GM19035 (cell line): ENCODE results near the gene CA10.

Experiments used
- ATAC-seq: cut with Tn5 transposase; IDR thresholded peaks from one replicate; pipeline ENCODE4 v1.9.1; 2021; ENCODE audit not compliant: unreplicated experiment

Gene CA10

GRCh38 chr17:51954232-51954765 lies 204.2 kb downstream of the CA10 start:
- no peak for ATAC-seq

- no peak for ATAC-seq
Observed at GRCh38 chr17:51951741-51952140, 206.8 kb downstream of the CA10 start.

DNA sequence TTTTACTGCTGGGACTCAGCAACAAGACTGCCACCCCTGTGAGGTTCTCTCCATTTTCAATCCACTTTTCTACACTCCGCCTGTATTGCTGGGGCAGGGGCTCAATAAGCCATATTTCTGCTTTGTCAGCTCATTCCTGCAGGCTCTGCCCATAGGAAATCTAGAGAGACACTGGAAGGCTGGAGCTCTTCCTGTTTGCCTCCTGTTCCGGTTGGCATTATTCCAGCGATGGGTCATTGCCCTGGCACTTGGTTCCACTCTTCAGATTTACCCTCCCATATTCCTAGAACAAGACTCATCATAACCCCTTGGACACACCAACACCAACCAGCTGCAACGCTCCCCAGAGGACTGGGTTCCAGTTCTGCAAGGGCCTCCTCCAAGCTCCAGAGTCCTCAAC lies 210.4 kb downstream of the CA10 start:
- no peak for ATAC-seq

- no peak for ATAC-seq
Observed at GRCh38 chr17:51947160-51947735, 211.3 kb downstream of the CA10 start.

DNA sequence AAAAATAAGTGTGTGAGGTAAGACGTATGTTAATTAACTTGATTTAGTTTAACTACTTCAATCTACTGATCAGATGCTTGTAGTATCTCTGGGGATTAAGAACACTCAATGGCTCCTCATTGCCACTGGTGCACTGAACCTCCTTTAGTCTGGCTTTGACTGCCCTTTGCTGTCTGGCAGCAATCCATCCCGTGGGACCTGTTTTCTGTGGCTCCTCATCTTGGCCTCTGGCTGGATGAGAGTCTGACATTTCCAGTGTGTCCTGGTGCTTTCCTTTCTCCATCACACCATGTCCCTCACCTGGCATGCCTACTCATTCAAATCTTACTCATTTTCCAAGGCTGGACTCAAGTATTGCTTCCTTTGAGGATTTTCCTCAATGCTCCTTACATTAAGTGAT lies 212.2 kb downstream of the CA10 start:
- no peak for ATAC-seq

- ATAC-seq = no peak
Observed at GRCh38 chr17:51941272-51941671, 217.2 kb downstream of the CA10 start.

- ATAC-seq = no peak
Observed at GRCh38 chr17:51937264-51937663, 221.2 kb downstream of the CA10 start.

DNA sequence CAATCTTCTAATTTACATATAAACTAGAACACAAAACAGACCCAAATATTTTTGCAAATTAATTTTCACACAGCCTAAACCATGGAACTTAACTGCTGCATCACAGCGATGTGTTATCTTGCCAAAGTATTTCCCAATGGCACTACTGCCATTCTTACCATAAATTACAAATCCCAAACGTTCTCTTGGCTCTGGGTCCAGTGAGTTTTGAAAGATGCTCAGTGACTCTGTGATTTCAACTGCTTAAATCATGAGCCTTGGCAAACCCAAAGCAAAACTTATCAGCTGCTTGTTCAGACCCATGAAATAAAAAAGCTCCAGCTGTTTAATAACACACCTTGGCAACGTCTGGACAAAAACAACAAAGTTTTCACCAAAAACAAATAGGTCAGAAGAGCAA lies 223.0 kb downstream of the CA10 start:
- ATAC-seq = no peak

GRCh38 chr17:51933647-51934046 lies 224.9 kb downstream of the CA10 start:
- no peak for ATAC-seq

GRCh38 chr17:51926448-51926847 lies 232.1 kb downstream of the CA10 start:
- no peak for ATAC-seq

DNA sequence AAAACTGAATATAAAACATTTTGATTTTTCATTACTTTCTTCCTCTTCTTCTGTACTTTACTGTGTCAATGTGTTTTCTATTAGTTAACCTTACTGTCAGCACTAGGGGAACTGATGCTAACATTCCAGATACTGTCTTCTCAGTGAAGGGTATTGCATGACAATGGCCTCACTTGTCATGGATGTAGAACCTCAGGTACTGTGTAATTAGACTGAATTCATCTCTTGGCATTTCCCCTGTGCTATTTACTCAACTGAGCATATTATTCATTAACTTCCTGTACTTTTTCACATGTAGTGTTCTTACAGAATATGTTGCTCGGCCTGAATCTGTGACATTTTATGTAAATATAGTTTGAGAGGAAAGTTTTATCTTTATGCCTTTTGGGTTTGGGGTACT lies 237.0 kb downstream of the CA10 start:
- ATAC-seq = no peak

DNA sequence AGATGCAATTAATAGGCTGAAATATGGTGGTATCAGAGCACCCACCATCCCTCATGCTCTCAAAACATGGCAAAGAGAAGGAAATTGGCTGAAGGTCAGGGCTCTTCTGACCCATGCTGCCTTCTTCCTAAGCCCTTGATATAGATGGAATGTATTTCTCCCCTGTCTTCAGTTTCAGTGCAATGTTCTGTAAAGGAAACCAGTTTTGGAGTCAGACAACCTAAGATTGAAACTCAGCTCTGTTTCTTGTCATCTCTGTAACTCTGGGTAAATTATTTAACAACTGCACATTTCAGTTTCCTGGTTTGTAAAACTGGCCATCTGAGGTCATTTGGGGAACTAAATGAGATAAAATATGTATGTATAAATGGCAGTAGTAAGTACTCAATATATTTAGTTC lies 243.9 kb downstream of the CA10 start:
- no peak for ATAC-seq

DNA sequence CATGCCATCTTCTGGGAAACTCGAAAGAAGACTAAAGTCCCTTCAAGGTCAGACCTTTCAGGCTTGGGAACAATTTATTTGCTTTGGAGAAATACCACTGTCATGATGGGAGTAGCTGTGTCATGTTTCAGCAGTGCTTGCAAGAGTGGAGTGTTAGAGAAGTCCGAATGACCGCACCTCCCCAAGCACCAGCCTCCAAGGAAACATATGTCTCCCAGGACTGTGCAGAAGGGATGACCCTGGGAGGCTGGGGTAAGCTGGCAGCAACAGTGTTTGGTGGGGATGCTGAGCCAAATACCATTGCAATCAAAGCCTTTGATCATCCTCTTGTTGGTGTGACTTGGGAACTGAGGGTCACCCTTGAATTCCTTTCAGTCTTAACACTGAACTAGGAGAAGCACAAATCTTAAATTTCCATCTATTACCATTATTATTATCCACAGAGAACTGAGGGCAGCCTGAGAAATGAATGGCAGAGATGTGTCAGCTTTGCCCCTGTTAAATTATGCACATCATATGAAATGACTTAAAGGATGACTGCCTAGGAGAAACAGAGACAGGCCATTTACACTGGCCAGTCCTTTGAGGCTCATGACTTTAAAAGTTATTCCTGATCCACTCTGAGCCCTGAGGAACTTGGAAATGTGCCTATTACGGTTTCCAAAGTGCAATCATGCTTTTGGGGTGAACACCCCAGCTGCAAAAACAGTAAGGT lies 244.9 kb downstream of the CA10 start:
- no peak for ATAC-seq

- ATAC-seq = no peak
Observed at GRCh38 chr17:51912939-51913338, 245.6 kb downstream of the CA10 start.

DNA sequence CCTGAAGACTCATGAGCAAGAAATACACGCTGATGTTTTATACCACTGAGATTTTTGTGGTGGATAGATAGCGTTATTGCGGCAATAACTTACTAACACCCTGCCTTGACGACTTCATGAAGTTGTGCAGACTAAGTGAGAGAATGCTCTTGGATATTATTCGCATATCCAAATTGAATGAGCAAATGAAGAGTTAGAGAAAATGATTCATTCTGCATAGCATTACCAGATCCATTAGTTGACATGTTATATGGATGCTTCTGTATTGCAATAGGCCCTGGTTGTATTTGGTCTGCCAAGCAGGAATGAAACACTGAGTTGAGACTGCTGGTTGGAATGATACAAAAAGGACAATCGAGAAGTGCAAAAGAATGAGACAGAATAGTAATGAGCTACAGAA lies 247.3 kb downstream of the CA10 start:
- no peak for ATAC-seq

DNA sequence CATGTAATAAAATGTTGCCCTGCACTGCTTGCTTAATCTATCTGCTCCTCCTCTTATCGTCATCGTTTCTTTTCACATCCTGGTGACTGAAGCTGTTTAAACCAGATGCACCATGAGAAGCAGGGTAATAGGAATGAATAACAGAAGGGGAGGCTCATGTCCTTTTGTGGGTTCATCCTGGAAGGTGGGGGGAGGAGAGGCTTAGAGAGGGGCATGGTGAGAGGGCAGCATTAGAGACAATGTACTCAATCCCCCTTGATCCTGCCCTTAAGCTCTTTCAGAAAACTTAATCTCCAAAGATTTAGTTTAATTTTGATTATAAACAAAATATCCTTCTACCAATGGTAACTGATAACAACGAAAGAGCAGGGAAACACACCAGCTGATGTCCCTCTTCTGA lies 248.5 kb downstream of the CA10 start:
- ATAC-seq = no peak

DNA sequence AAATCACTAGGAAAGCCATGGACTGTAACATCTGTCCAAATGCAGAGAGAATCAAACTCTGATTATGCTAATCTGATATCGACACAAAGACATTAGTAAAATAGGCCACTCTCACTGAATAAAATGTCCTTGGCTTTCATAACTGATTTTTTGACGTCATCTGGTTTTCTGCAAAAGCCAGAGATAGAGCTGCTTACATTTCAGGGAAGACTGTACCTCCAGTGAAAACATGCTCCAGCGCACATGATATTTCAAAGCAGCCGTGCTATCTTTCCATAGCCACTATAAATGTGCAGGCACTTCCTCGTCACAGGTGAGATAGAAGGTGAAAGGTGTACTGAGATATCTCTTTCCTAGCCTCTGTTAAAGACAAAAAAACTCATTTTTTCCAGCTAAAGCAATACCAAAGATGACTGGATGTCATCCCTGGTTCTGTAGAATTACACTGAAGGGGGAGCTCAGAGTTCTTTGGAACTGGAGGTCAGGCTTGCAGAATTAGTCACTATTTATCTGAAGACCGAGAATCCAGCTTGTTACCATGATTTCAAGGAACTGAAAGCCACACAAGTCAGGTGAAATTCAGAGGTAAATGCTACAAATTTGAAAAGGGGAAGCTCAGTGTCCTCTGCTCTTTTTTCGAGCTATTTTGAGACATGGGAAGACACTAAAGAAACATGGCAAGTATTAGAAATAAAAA lies 249.5 kb downstream of the CA10 start:
- ATAC-seq = no peak

- ATAC-seq = no peak
Observed at GRCh38 chr17:51907041-51907440, 251.5 kb downstream of the CA10 start.

- no peak for ATAC-seq
Observed at GRCh38 chr17:51904379-51904778, 254.1 kb downstream of the CA10 start.

- ATAC-seq = no peak
Observed at GRCh38 chr17:51901242-51901641, 257.3 kb downstream of the CA10 start.

DNA sequence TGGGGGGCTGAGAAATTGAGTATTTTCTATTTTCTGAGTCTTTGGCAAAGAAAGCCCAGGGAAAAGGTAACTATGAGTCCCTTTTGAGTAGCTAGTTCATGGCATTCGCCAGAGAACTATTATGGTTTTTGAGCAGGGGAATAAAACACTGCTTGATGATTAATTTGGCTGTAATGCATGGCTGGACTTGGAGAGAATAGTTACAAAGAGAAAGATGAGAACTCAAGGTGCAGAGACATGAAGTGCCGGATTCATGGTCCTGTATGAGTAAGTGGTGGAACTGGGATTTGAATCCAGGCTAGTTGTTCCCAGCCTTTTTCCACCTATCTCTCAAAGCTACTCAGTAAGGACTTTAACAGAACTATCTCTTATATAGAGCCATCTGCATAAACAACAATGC lies 266.6 kb downstream of the CA10 start:
- ATAC-seq = no peak

DNA sequence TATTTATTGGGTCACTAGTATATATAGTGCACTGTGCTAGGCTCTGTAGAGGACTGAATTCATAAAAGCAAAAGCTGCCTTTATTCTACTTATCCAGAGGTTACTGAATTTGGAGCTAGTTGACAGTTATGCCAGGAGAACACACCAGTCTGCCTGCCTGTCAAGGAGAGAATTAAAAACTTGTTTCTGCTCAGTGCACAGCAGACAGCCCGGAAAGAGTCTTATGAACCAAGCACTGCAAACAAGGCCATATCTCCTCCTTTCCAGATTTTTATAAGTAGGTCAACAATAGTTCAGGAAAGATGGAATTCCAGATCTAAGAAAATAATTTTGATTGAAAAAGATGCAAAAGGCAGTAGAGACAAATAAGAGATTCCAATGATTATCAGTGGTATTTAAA lies 267.8 kb downstream of the CA10 start:
- no peak for ATAC-seq
